A673 (cell line): ENCODE data around the gene NANOS1. TPM values are rescaled to one million over a fixed set of nuclear protein-coding genes. Genes with fewer than 3 reads are reported as not detected.

Experiments used
- BruUV-seq: library from RNA; stranded (reverse); fragments of 400-500 nt; replicated peaks from 2 replicates; lab custom pipeline; 2021; lab: Mats Ljungman, UMichigan
- CTCF ChIA-PET: fragments of 300-600 bp; sonication (Branson Sonifier 250); formaldehyde crosslinking; loops from one replicate; lab custom pipeline; 2022; ENCODE audit warnings: antibody characterized with exemption; lab: Charles Lee
- POLR2A ChIA-PET: fragments of 300-600 bp; sonication (Branson Sonifier 250); formaldehyde crosslinking; loops from one replicate; lab custom pipeline; 2022; ENCODE audit warnings: antibody characterized with exemption; ENCODE audit not compliant: low non-redundant PET; lab: Charles Lee
- DNase-seq: peaks from one replicate; pipeline ENCODE4 v3.0.0-alpha.2; 2015; ENCODE audit warnings: low spot score
- H3K27ac ChIP-seq: fragments of 200-600 bp; sonication (generic); 2 replicates; pipeline ENCODE4 v1.5.1; 2016; ENCODE audit warnings: mixed run types, low read depth, mild to moderate bottlenecking, mixed read lengths, antibody characterized with exemption, low read length; ENCODE audit not compliant: poor library complexity, severe bottlenecking
- H3K27me3 ChIP-seq: fragments of 200-600 bp; sonication (generic); replicated peaks from 2 replicates; pipeline ENCODE4 v1.6.1; 2017; ENCODE audit warnings: mixed run types, low read depth, mild to moderate bottlenecking, mixed read lengths, antibody characterized with exemption, low read length; ENCODE audit not compliant: insufficient read depth, poor library complexity
- H3K36me3 ChIP-seq: fragments of 200-600 bp; sonication (generic); 2 replicates; pipeline ENCODE4 v1.6.1; 2016; ENCODE audit warnings: mixed run types, mild to moderate bottlenecking, mixed read lengths, antibody characterized with exemption, low read length; ENCODE audit not compliant: insufficient read depth, poor library complexity, severe bottlenecking
- H3K4me1 ChIP-seq: fragments of 200-600 bp; sonication (generic); 2 replicates; pipeline ENCODE4 v1.6.1; 2017; ENCODE audit warnings: mixed run types, mild to moderate bottlenecking, mixed read lengths, antibody characterized with exemption, low read length; ENCODE audit not compliant: insufficient read depth, poor library complexity, severe bottlenecking
- H3K4me3 ChIP-seq: fragments of 200-600 bp; sonication (generic); 2 replicates; pipeline ENCODE4 v1.5.1; 2016; ENCODE audit warnings: low read depth, mixed run types, mild to moderate bottlenecking, mixed read lengths, low read length; ENCODE audit not compliant: poor library complexity, severe bottlenecking
- H3K9me3 ChIP-seq: fragments of 200-600 bp; sonication (generic); 2 replicates; pipeline ENCODE4 v1.6.1; 2016; ENCODE audit warnings: mixed run types, low read depth, mild to moderate bottlenecking, mixed read lengths, antibody characterized with exemption, low read length; ENCODE audit not compliant: poor library complexity, severe bottlenecking
- CTCF ChIP-seq: fragments of 300-800, 200-600 bp; sonication (generic); conservative IDR thresholded peaks from 2 replicates; pipeline ENCODE4 v1.5.1; 2017; ENCODE audit warnings: low read depth, mild to moderate bottlenecking, antibody characterized with exemption, low read length, moderate library complexity, mixed read lengths
- EZH2 ChIP-seq: fragments of 200-600 bp; sonication (generic); IDR thresholded peaks from 2 replicates; pipeline ENCODE4 v1.6.1; 2017; ENCODE audit warnings: borderline replicate concordance, low read depth, mild to moderate bottlenecking, mixed read lengths, antibody characterized with exemption, low read length; ENCODE audit not compliant: poor library complexity, severe bottlenecking
- intact Hi-C: fragments of 100-400 bp; cut with micrococcal nuclease; formaldehyde crosslinking; loops from one replicate; pipeline ENCODE4 v1.10.0; 2022; ENCODE audit not compliant: unreplicated experiment
- total RNA-seq: library from RNA; stranded (reverse); gene quantifications from 2 replicates; pipeline ENCODE4 v1.2.3, GENCODE V29; 2021

NANOS1 gene
- total RNA-seq, 1 experiment from 2014 or later: 0.67 TPM

DNA sequence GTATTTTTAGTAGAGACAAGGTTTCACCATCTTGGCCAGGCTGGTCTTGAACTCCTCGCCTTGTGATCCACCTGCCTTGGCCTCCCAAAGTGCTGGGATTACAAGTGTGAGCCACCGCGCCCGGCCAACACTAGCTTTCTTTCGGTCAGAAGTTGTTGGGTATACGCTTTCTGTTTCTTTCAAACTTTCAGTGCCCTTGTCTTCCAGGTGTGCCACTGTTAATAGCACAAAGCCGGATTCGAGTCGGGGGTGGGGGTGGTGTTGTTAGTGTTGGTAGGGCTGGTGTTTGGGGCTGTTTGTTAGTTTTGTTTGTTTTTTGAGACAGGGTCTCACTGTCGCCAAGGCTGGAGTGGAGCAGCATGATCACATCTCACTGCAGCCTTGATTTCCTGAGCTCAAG is 33.8 kb upstream of the NANOS1 start:
- DNase-seq: no peak
- Histone ChIP-seq H3K4me1 (no peaks in the 10 kb centered on the region), H3K9me3 (no peaks in the 10 kb centered on the region), H3K4me3 (no peak overlapping the region), H3K36me3 (no peaks in the 10 kb centered on the region), H3K27ac (no peak overlapping the region), H3K27me3 (peaks cover 27% of the 10 kb centered on the region)
- TF ChIP-seq CTCF: no peak
- TF ChIP-seq EZH2: no peak
- no TSS peak for BruUV-seq
- ChIA-PET CTCF (no interaction called here), POLR2A (no interaction called here)
- intact Hi-C loops: no loop called here

GRCh38 chr10:118997379-118997778 is 32.1 kb upstream of the NANOS1 start:
- no peaks in the 10 kb centered on the region for H3K36me3 ChIP-seq
- BruUV-seq: no TSS peak
- H3K4me3 ChIP-seq: no peak overlapping the region
- H3K27me3 ChIP-seq: peaks cover 27% of the 10 kb centered on the region
- H3K27ac ChIP-seq: no peak overlapping the region
- POLR2A ChIA-PET: no interaction called here
- intact Hi-C loops: no loop called here
- DNase-seq: no peak
- no peaks in the 10 kb centered on the region for H3K4me1 ChIP-seq
- CTCF ChIA-PET: no interaction called here
- no peaks in the 10 kb centered on the region for H3K9me3 ChIP-seq
- no peak for TF ChIP-seq CTCF
- no peak for TF ChIP-seq EZH2

DNA sequence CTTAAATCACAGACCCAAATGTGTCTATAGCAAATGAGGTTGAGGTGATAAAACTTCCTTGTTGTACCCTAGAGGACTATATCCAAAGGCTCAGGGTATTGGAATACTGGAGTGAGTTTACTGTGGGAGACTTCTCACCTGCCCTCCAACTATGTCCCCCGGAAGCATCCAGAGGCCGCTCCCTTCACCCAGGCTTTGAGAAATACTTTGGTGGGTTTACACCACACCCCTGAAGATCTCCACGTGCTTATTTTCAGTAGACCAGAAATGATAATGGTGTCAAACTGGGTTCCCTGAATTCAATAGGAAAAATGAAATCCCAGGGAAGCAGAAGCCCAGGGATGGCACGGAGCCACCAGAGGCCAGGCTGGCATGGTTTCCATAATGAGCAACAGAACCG is 31.3 kb upstream of the NANOS1 start:
- no peak for DNase-seq
- TF ChIP-seq EZH2 (no peak), CTCF (no peak)
- no peaks in the 10 kb centered on the region for H3K9me3 ChIP-seq
- ChIA-PET CTCF (no interaction called here), POLR2A (no interaction called here)
- no peaks in the 10 kb centered on the region for H3K36me3 ChIP-seq
- H3K4me1 ChIP-seq: no peaks in the 10 kb centered on the region
- BruUV-seq: no TSS peak
- no peak overlapping the region for H3K4me3 ChIP-seq
- peaks cover 27% of the 10 kb centered on the region for H3K27me3 ChIP-seq
- intact Hi-C loops: no loop called here
- H3K27ac ChIP-seq: no peak overlapping the region
